ENCODE measurements around the gene STK33.

Gene STK33

GRCh38 chr11:8415195-8415594 lies 178.8 kb downstream of the STK33 start:
- DNase-seq (ENCODE audit: low spot score), result no peak

- DNase-seq (ENCODE audit: low spot score), result no peak
Observed at GRCh38 chr11:8408151-8408941, 185.7 kb downstream of the STK33 start.

- DNase-seq (ENCODE audit: low spot score), result no peak
Observed at GRCh38 chr11:8403310-8403709, 190.7 kb downstream of the STK33 start.

GRCh38 chr11:8392886-8393285 lies 201.1 kb downstream of the STK33 start:
- DNase-seq (ENCODE audit: low spot score), result no peak

GRCh38 chr11:8392166-8392565 lies 201.9 kb downstream of the STK33 start:
- no peak for DNase-seq (ENCODE audit: low spot score)

GRCh38 chr11:8390851-8391612 lies 203.0 kb downstream of the STK33 start:
- no peak for DNase-seq (ENCODE audit: low spot score)

GRCh38 chr11:8389029-8389996 lies 204.7 kb downstream of the STK33 start:
- no peak for DNase-seq (ENCODE audit: low spot score)

- DNase-seq (ENCODE audit: low spot score), result no peak
Observed at GRCh38 chr11:8387693-8388092, 206.3 kb downstream of the STK33 start.

- no peak for DNase-seq (ENCODE audit: low spot score)
Observed at GRCh38 chr11:8387141-8387540, 206.9 kb downstream of the STK33 start.

GRCh38 chr11:8386134-8386864 lies 207.7 kb downstream of the STK33 start:
- DNase-seq (ENCODE audit: low spot score), result no peak

- DNase-seq (ENCODE audit: low spot score), result no peak
Observed at GRCh38 chr11:8384199-8384821, 209.7 kb downstream of the STK33 start.

GRCh38 chr11:8383627-8384026 lies 210.4 kb downstream of the STK33 start:
- DNase-seq (ENCODE audit: low spot score), result no peak

GRCh38 chr11:8383227-8383626 lies 210.8 kb downstream of the STK33 start:
- DNase-seq (ENCODE audit: low spot score), result no peak

- DNase-seq (ENCODE audit: low spot score), result no peak
Observed at GRCh38 chr11:8382436-8383053, 211.5 kb downstream of the STK33 start.

GRCh38 chr11:8381871-8382396 lies 212.1 kb downstream of the STK33 start:
- no peak for DNase-seq (ENCODE audit: low spot score)

GRCh38 chr11:8381343-8381742 lies 212.7 kb downstream of the STK33 start:
- no peak for DNase-seq (ENCODE audit: low spot score)

- DNase-seq (ENCODE audit: low spot score), result no peak
Observed at GRCh38 chr11:8375932-8376331, 218.1 kb downstream of the STK33 start.

- no peak for DNase-seq (ENCODE audit: low spot score)
Observed at GRCh38 chr11:8375460-8375859, 218.6 kb downstream of the STK33 start.

GRCh38 chr11:8374716-8375115 lies 219.3 kb downstream of the STK33 start:
- DNase-seq (ENCODE audit: low spot score), result no peak
